Panc1 (cell line): Measurements from ENCODE around the gene NR2F1.

Source experiments
- POLR2AphosphoS5 ChIP-seq: IDR thresholded peaks from 2 replicates; pipeline ENCODE4 v1.6.1; 2012; ENCODE audit warnings: mild to moderate bottlenecking, low read depth, low read length, moderate library complexity
- REST ChIP-seq, 2 experiments: IDR thresholded peaks; 2 replicates each; pipeline ENCODE4 v1.6.1; 2011 to 2012; ENCODE audit warnings: low read depth in 2 of 2, control low read depth in 1 of 2, low read length in 1 of 2, mild to moderate bottlenecking in 1 of 2, moderate library complexity in 1 of 2; ENCODE audit not compliant: insufficient read depth in 1 of 2
- SIN3A ChIP-seq: IDR thresholded peaks from 2 replicates; pipeline ENCODE4 v1.6.1; 2012; ENCODE audit warnings: low read depth, mild to moderate bottlenecking, low read length, moderate library complexity, borderline replicate concordance; ENCODE audit not compliant: insufficient read depth
- TCF7L2 ChIP-seq: IDR thresholded peaks from 2 replicates; pipeline ENCODE4 v1.6.1; 2011; ENCODE audit warnings: mild to moderate bottlenecking, low read depth, low read length, inconsistent platforms
- TF ChIP-seq, protein P1 (sequence below): fragments of 450-650 bp; IDR thresholded peaks from 2 replicates; pipeline ENCODE4 v1.5.1; 2017; ENCODE audit warnings: mild to moderate bottlenecking

DNA sequence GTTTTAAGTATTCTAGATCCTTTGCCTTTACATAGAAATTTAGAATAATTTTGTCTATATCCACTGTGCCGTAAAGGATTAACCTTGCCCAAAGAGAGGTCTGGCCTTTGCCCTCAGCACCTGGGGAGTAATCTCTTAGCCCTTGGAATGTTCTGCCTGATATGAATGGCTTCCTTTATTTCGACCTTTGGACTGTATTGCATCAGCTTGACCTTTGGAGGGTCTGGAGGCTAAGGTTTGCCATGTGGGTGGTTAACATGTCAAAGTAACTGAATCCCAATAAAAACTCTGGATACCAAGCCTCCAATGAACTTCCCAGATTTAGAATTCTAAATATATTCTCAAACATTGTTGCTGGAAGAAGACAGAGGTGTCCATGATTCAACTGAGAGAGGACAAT is 54.7 kb downstream of the NR2F1 start:
- TF ChIP-seq, protein P1, sequence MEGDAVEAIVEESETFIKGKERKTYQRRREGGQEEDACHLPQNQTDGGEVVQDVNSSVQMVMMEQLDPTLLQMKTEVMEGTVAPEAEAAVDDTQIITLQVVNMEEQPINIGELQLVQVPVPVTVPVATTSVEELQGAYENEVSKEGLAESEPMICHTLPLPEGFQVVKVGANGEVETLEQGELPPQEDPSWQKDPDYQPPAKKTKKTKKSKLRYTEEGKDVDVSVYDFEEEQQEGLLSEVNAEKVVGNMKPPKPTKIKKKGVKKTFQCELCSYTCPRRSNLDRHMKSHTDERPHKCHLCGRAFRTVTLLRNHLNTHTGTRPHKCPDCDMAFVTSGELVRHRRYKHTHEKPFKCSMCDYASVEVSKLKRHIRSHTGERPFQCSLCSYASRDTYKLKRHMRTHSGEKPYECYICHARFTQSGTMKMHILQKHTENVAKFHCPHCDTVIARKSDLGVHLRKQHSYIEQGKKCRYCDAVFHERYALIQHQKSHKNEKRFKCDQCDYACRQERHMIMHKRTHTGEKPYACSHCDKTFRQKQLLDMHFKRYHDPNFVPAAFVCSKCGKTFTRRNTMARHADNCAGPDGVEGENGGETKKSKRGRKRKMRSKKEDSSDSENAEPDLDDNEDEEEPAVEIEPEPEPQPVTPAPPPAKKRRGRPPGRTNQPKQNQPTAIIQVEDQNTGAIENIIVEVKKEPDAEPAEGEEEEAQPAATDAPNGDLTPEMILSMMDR = no peak
- TF ChIP-seq SIN3A (no peak), REST (IDR thresholded peaks at IDR 0.05; ENCODE audit: insufficient read depth in 1 of 2, low read depth in 2 of 2, low read length in 1 of 2) (no peak), TCF7L2 (no peak), POLR2AphosphoS5 (no peak)
